ENCODE measurements around the gene SEC23B.

SEC23B gene

DNA sequence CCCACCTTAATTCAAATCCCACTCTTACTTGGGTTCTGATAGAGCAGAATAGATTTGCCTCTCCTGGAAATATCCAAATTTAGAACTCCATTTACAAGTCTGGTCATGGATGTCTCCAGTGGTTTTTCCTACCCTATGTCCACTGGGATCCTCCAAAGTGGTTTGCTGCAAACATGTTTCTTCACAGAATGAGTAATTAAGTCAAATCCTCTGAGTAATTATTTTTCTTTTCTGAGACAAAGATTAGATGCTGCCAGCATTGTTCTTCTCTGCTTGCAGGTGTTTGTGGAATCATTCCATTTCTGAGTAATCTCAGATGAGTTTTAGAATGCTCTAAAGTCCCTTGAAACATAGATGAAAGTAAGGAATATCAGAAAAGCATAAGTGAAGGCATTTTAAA is 102.0 kb downstream of the SEC23B start:
- TF ChIP-seq, protein P1, sequence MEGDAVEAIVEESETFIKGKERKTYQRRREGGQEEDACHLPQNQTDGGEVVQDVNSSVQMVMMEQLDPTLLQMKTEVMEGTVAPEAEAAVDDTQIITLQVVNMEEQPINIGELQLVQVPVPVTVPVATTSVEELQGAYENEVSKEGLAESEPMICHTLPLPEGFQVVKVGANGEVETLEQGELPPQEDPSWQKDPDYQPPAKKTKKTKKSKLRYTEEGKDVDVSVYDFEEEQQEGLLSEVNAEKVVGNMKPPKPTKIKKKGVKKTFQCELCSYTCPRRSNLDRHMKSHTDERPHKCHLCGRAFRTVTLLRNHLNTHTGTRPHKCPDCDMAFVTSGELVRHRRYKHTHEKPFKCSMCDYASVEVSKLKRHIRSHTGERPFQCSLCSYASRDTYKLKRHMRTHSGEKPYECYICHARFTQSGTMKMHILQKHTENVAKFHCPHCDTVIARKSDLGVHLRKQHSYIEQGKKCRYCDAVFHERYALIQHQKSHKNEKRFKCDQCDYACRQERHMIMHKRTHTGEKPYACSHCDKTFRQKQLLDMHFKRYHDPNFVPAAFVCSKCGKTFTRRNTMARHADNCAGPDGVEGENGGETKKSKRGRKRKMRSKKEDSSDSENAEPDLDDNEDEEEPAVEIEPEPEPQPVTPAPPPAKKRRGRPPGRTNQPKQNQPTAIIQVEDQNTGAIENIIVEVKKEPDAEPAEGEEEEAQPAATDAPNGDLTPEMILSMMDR (conservative IDR thresholded peaks at IDR 0.05; ENCODE audit: low read depth, low read length): no peak
- H4K20me1 ChIP-seq (ENCODE audit: insufficient read depth): no peaks in the 10 kb centered on the region
- H3K27ac ChIP-seq: no peak overlapping the region
- no peaks in the 10 kb centered on the region for H3K79me2 ChIP-seq (ENCODE audit: insufficient read depth, low read depth)
- H3K4me1 ChIP-seq (ENCODE audit: low read depth, poor library complexity, severe bottlenecking): no peaks in the 10 kb centered on the region
- H3K9ac ChIP-seq: no peak overlapping the region
- no peak overlapping the region for H3K4me3 ChIP-seq (IDR thresholded peaks at IDR 0.05; ENCODE audit: insufficient read depth, low read depth, low read length)
- H3K27me3 ChIP-seq (ENCODE audit: insufficient read depth, low read depth): no peaks in the 10 kb centered on the region
- no peaks in the 10 kb centered on the region for H3K36me3 ChIP-seq (ENCODE audit: insufficient read depth)
- no peak overlapping the region for H2AFZ ChIP-seq (ENCODE audit: low read depth)
- H3K4me2 ChIP-seq: no peak overlapping the region
